H4 (cell line): Measurements from ENCODE around the gene CYB5D1. TPM values are rescaled to one million over a fixed set of nuclear protein-coding genes. Genes with fewer than 3 reads are reported as not detected.
A peak's percentile ranks its signal among the peaks of the same experiment; 100 is the strongest.
"Not testable (repeated sequence)": the region's sequence is repeated elsewhere in the genome, so short reads cannot be mapped to it uniquely, and the experiment has no call there.

Source experiments
- DNase-seq: peaks from one replicate; pipeline ENCODE4 v3.0.0-alpha.2; 2015; ENCODE audit warnings: low spot score
- total RNA-seq: library from RNA; depleted of rRNA; stranded (reverse); fragments of >200 nt; shearing (Covaris generic); gene quantifications from 2 replicates; pipeline ENCODE4 v1.2.3, GENCODE V29; 2014; rRNA removed

CYB5D1 gene
- 4.0 and 7.5 TPM in 2 replicates for total RNA-seq

- peak; percentile 82 for DNase-seq
Observed at GRCh38 chr17:7857713-7858521, at the start of gene CYB5D1. CYB5D1 (plus strand) TSS chr17:7858003; CDS start chr17:7858135, 132 bp downstream.

GRCh38 chr17:7809086-7809790 lies 48.6 kb upstream of the CYB5D1 start:
- no peak for DNase-seq

- DNase-seq = not testable (repeated sequence)
Observed at GRCh38 chr17:7809791-7810343, 47.9 kb upstream of the CYB5D1 start.

- DNase-seq = no peak
Observed at GRCh38 chr17:7811251-7811650, 46.6 kb upstream of the CYB5D1 start.

GRCh38 chr17:7814969-7815368 lies 42.8 kb upstream of the CYB5D1 start:
- DNase-seq = no peak

GRCh38 chr17:7816926-7817642 lies 40.7 kb upstream of the CYB5D1 start:
- no peak for DNase-seq

GRCh38 chr17:7817643-7817964 lies 40.2 kb upstream of the CYB5D1 start:
- no peak for DNase-seq

GRCh38 chr17:7818026-7818425 lies 39.8 kb upstream of the CYB5D1 start:
- DNase-seq = no peak

GRCh38 chr17:7818746-7819645 lies 38.8 kb upstream of the CYB5D1 start:
- DNase-seq = no peak

- DNase-seq = no peak
Observed at GRCh38 chr17:7820231-7820630, 37.6 kb upstream of the CYB5D1 start.

GRCh38 chr17:7822126-7822525 lies 35.7 kb upstream of the CYB5D1 start:
- no peak for DNase-seq

GRCh38 chr17:7823581-7824001 lies 34.2 kb upstream of the CYB5D1 start:
- no peak for DNase-seq

- DNase-seq = no peak
Observed at GRCh38 chr17:7824021-7824924, 33.5 kb upstream of the CYB5D1 start.

GRCh38 chr17:7825206-7825990 lies 32.4 kb upstream of the CYB5D1 start:
- no peak for DNase-seq

GRCh38 chr17:7830616-7831015 lies 27.2 kb upstream of the CYB5D1 start:
- no peak for DNase-seq

- no peak for DNase-seq
Observed at GRCh38 chr17:7831233-7831632, 26.6 kb upstream of the CYB5D1 start.

- no peak for DNase-seq
Observed at GRCh38 chr17:7832431-7832830, 25.4 kb upstream of the CYB5D1 start.

- DNase-seq = no peak
Observed at GRCh38 chr17:7833011-7833794, 24.6 kb upstream of the CYB5D1 start.
